ENCODE results near the gene HAUS2.

Gene HAUS2

GRCh38 chr15:42611532-42611931 lies 62.9 kb downstream of the HAUS2 start:
- no peak for DNase-seq

- no peak for DNase-seq
These were observed 63.8 kb downstream of the HAUS2 start for GRCh38 chr15:42612367-42612912.

GRCh38 chr15:42616107-42616506 lies 67.5 kb downstream of the HAUS2 start:
- DNase-seq: no peak
